Measurements from ENCODE around the gene CDON. TPM values are rescaled to one million over a fixed set of nuclear protein-coding genes. Genes with fewer than 3 reads are reported as not detected.

CDON gene
- total RNA-seq, 1 experiment from 2014 or later, result 10.1 TPM

- H3K9me3 ChIP-seq (ENCODE audit: low read length), result no peaks in the 10 kb centered on the region
- CTCF ChIA-PET, result no interaction called here
- DNase-seq, result no peak
- no peak overlapping the region for H2AFZ ChIP-seq (ENCODE audit: low read length)
- no peak overlapping the region for H3K4me3 ChIP-seq (ENCODE audit: low read length)
- no peak overlapping the region for H3K9ac ChIP-seq (ENCODE audit: low read length)
- no peaks in the 10 kb centered on the region for H3K9me2 ChIP-seq (replicated peaks; ENCODE audit: low read length)
- H3K79me2 ChIP-seq (ENCODE audit: low read length), result no peaks in the 10 kb centered on the region
- intact Hi-C loops (cut with micrococcal nuclease), result no loop called here
- POLR2A ChIA-PET (ENCODE audit: unreplicated experiment), result no interaction called here
- TF ChIP-seq EZH2 (IDR thresholded peaks at IDR 0.05; ENCODE audit: low read length, unreplicated experiment) (no peak), CTCF (conservative IDR thresholded peaks at IDR 0.05; ENCODE audit: low read depth, low read length) (no peak), EZH2phosphoT487 (IDR thresholded peaks at IDR 0.05; ENCODE audit: borderline replicate concordance, low read length) (no peak)
- ATAC-seq, result no peak
- no TSS peak for BruUV-seq (replicated peaks)
- H3K36me3 ChIP-seq (ENCODE audit: low read depth, low read length), result no peaks in the 10 kb centered on the region
- no peaks in the 10 kb centered on the region for H3K4me1 ChIP-seq (ENCODE audit: insufficient read depth, low read length)
- H3K27me3 ChIP-seq (ENCODE audit: low read length), result 0 out of 2 replicates have a peak, but pooled peaks cover 3% of the 10 kb centered on the region
- H3F3A ChIP-seq (ENCODE audit: low read length, unreplicated experiment), result no peaks in the 10 kb centered on the region
- H4K20me1 ChIP-seq (ENCODE audit: low read length), result no peaks in the 10 kb centered on the region
- H3K4me2 ChIP-seq (ENCODE audit: low read length), result no peak overlapping the region
- no peak overlapping the region for H3K27ac ChIP-seq (ENCODE audit: low read length)
Measured at GRCh38 chr11:125934473-125934872, 128.2 kb downstream of the CDON start.

- no peak overlapping the region for H3K4me3 ChIP-seq (ENCODE audit: low read length)
- no peaks in the 10 kb centered on the region for H3K4me1 ChIP-seq (ENCODE audit: insufficient read depth, low read length)
- no peak for DNase-seq
- no peak overlapping the region for H2AFZ ChIP-seq (ENCODE audit: low read length)
- BruUV-seq (replicated peaks), result no TSS peak
- H3K9me3 ChIP-seq (ENCODE audit: low read length), result no peaks in the 10 kb centered on the region
- no peaks in the 10 kb centered on the region for H3F3A ChIP-seq (ENCODE audit: low read length, unreplicated experiment)
- no peaks in the 10 kb centered on the region for H3K9me2 ChIP-seq (replicated peaks; ENCODE audit: low read length)
- no peak for ATAC-seq
- no peaks in the 10 kb centered on the region for H4K20me1 ChIP-seq (ENCODE audit: low read length)
- H3K27ac ChIP-seq (ENCODE audit: low read length), result no peak overlapping the region
- H3K27me3 ChIP-seq (ENCODE audit: low read length), result 0 out of 2 replicates have a peak, but pooled peaks cover 3% of the 10 kb centered on the region
- ChIA-PET POLR2A (ENCODE audit: unreplicated experiment) (interaction anchor here (0.6 kb wide), 1 partner anchor 180 kb away, joined by 5 read pairs; no protein-coding TSS in a partner anchor), CTCF (no interaction called here)
- TF ChIP-seq EZH2phosphoT487 (IDR thresholded peaks at IDR 0.05; ENCODE audit: borderline replicate concordance, low read length), result no peak
- TF ChIP-seq CTCF (conservative IDR thresholded peaks at IDR 0.05; ENCODE audit: low read depth, low read length), result no peak
- TF ChIP-seq EZH2 (IDR thresholded peaks at IDR 0.05; ENCODE audit: low read length, unreplicated experiment), result no peak
- no peak overlapping the region for H3K9ac ChIP-seq (ENCODE audit: low read length)
- no peak overlapping the region for H3K4me2 ChIP-seq (ENCODE audit: low read length)
- H3K79me2 ChIP-seq (ENCODE audit: low read length), result no peaks in the 10 kb centered on the region
- no peaks in the 10 kb centered on the region for H3K36me3 ChIP-seq (ENCODE audit: low read depth, low read length)
- intact Hi-C loops (cut with micrococcal nuclease), result no loop called here
Measured at GRCh38 chr11:125933030-125933813, 129.4 kb downstream of the CDON start.

GRCh38 chr11:125932301-125932700, 130.4 kb downstream of the CDON start:
- no peaks in the 10 kb centered on the region for H3K4me1 ChIP-seq (ENCODE audit: insufficient read depth, low read length)

More at GRCh38 chr11:125932301-125932700, 130.4 kb downstream of the CDON start:
- H3K4me3 ChIP-seq (ENCODE audit: low read length), result no peak overlapping the region
- H3K79me2 ChIP-seq (ENCODE audit: low read length), result no peaks in the 10 kb centered on the region
- H3F3A ChIP-seq (ENCODE audit: low read length, unreplicated experiment), result no peaks in the 10 kb centered on the region
- H3K9me3 ChIP-seq (ENCODE audit: low read length), result no peaks in the 10 kb centered on the region
- no peak overlapping the region for H3K27ac ChIP-seq (ENCODE audit: low read length)
- no peaks in the 10 kb centered on the region for H4K20me1 ChIP-seq (ENCODE audit: low read length)
- no peak overlapping the region for H3K9ac ChIP-seq (ENCODE audit: low read length)
- H3K4me2 ChIP-seq (ENCODE audit: low read length), result no peak overlapping the region
- BruUV-seq (replicated peaks), result no TSS peak
- H2AFZ ChIP-seq (ENCODE audit: low read length), result no peak overlapping the region
- no peaks in the 10 kb centered on the region for H3K36me3 ChIP-seq (ENCODE audit: low read depth, low read length)
- TF ChIP-seq EZH2phosphoT487 (IDR thresholded peaks at IDR 0.05; ENCODE audit: borderline replicate concordance, low read length), result no peak
- no peak for TF ChIP-seq EZH2 (IDR thresholded peaks at IDR 0.05; ENCODE audit: low read length, unreplicated experiment)
- no peak for TF ChIP-seq CTCF (conservative IDR thresholded peaks at IDR 0.05; ENCODE audit: low read depth, low read length)
- CTCF ChIA-PET, result no interaction called here
- DNase-seq (no peak), ATAC-seq (no peak)
- 0 out of 2 replicates have a peak, but pooled peaks cover 3% of the 10 kb centered on the region for H3K27me3 ChIP-seq (ENCODE audit: low read length)
- no peaks in the 10 kb centered on the region for H3K9me2 ChIP-seq (replicated peaks; ENCODE audit: low read length)
- intact Hi-C loops (cut with micrococcal nuclease), result no loop called here
- POLR2A ChIA-PET (ENCODE audit: unreplicated experiment), result interaction anchor here (0.5 to 0.6 kb wide), 2 partner anchors 121 to 181 kb away, joined by 3 to 5 read pairs; no protein-coding TSS in a partner anchor
